Psoas muscle (tissue), 7 donors: ENCODE data around the gene GMPS. TPM values are rescaled to one million over a fixed set of nuclear protein-coding genes. Genes with fewer than 3 reads are reported as not detected.

Experiments used
- polyA plus RNA-seq, 3 donors: library from polyadenylated mRNA; stranded (reverse); fragments of 200-250 nt; gene quantifications; one replicate each; pipeline ENCODE4 v1.2.3, GENCODE V29; 2013
- total RNA-seq, 4 donors: library from RNA; stranded (reverse); fragmentation: NEBNext Ultra II Directional in 2 of 4; extraction: Animal tissue kit (Norgen Biotek cat#: 25700) in 2 of 4; gene quantifications; one replicate each; pipeline versions ENCODE4 v1.2.1 to v1.2.4, GENCODE V29; 2021 to 2023
- donor health status: healthy with polysubstance abuse.
- donor health status: DM: no; HTN: no; CAD: no; lungs with moderate emphysema.
- donor health status: Bipolar disorder and iron deficiency.
- donor health status: healthy.
- donor health status: DM: no; HTN: no; CAD: no.
- donor health status: DM: no; HTN: no; CAD: no.
- donor health status: DM: yes; HTN: yes; CAD: no.

GMPS gene
- total and polyA plus RNA-seq, 7 donors: 20.8 to 31.3 (median 27.8) TPM

Other genes starting within 250 kb of the GMPS start
- 1 to 10 TPM in 1 of 4 donors, under 1 TPM in 2, not detected in 1; 0.05 to 1.1 (median 0.62) TPM for gene PLCH1, start 125.6 kb upstream of the GMPS start, total RNA-seq
- under 1 TPM in 2 of 3 donors, not detected in 1; 0.03 to 0.06 TPM for gene PLCH1, start 125.6 kb upstream of the GMPS start, polyA plus RNA-seq
- 1 to 10 TPM; 2.8 to 5.1 (median 4.5) TPM for gene C3orf33, start 64.4 kb upstream of the GMPS start, total RNA-seq
- gene C3orf33, start 64.4 kb upstream of the GMPS start, polyA plus RNA-seq: 1 to 10 TPM; 2.6 to 3.8 (median 2.8) TPM
- gene SLC33A1, start 16.2 kb upstream of the GMPS start, total RNA-seq: 10 to 100 TPM in 1 of 4 donors, 1 to 10 TPM in 3; 7.1 to 10.2 (median 8.5) TPM
- 1 to 10 TPM; 4.2 to 7.5 (median 6.9) TPM for gene SLC33A1, start 16.2 kb upstream of the GMPS start, polyA plus RNA-seq
- gene KCNAB1, start 249.9 kb downstream of the GMPS start, total RNA-seq: 1 to 10 TPM in 2 of 4 donors, under 1 TPM in 2; 0.74 to 3.1 (median 1.0) TPM
- gene KCNAB1, start 249.9 kb downstream of the GMPS start, polyA plus RNA-seq: 1 to 10 TPM in 1 of 3 donors, under 1 TPM in 2; 0.66 to 1.1 (median 0.91) TPM